WTC11 (cell line): ENCODE data around the gene SHTN1. TPM values are rescaled to one million over a fixed set of nuclear protein-coding genes. Genes with fewer than 3 reads are reported as not detected.

Experiments
- ATAC-seq: fragments of 200-7000 bp; cut with Tn5 transposase; 2 replicates; pipeline ENCODE4 v1.10.0; 2021; ENCODE audit warnings: mild to moderate bottlenecking, moderate library complexity
- CTCF ChIA-PET: fragments of 300-600 bp; sonication (Branson Sonifier 250); formaldehyde crosslinking; loops from one replicate; lab custom pipeline; 2021; ENCODE audit warnings: antibody characterized with exemption; lab: Charles Lee
- POLR2A ChIA-PET: fragments of 350-600 bp; sonication (Branson Sonifier 250); formaldehyde crosslinking; loops from one replicate; lab custom pipeline; 2021; ENCODE audit warnings: antibody characterized with exemption; lab: Charles Lee
- DNase-seq: peaks from one replicate; pipeline ENCODE4 v3.0.0; 2021; ENCODE audit warnings: low spot score
- H3K27ac Mint-ChIP-seq: 2 replicates; pipeline ENCODE4 v1.8.0; 2021; ENCODE audit warnings: mixed read lengths
- H3K27me3 Mint-ChIP-seq: 2 replicates; pipeline ENCODE4 v1.8.0; 2021; ENCODE audit warnings: low read depth, mild to moderate bottlenecking, moderate library complexity, mixed read lengths
- H3K36me3 Mint-ChIP-seq: 2 replicates; pipeline ENCODE4 v1.8.0; 2021; ENCODE audit warnings: mixed read lengths
- H3K4me1 Mint-ChIP-seq: 2 replicates; pipeline ENCODE4 v1.8.0; 2022; ENCODE audit warnings: mixed read lengths
- H3K4me3 Mint-ChIP-seq: 2 replicates; pipeline ENCODE4 v1.8.0; 2021; ENCODE audit warnings: mild to moderate bottlenecking, moderate library complexity, mixed read lengths
- H3K9me3 Mint-ChIP-seq: 2 replicates; pipeline ENCODE4 v1.8.0; 2021; ENCODE audit warnings: mixed read lengths
- AFF4 ChIP-seq: sonication (generic); formaldehyde crosslinking; IDR thresholded peaks from 2 replicates; pipeline ENCODE4 v1.8.1; 2023; ENCODE audit warnings: mild to moderate bottlenecking, missing genetic modification reagents, borderline replicate concordance
- ARID4B ChIP-seq: sonication (generic); formaldehyde crosslinking; IDR thresholded peaks from 2 replicates; pipeline ENCODE4 v1.8.0; 2023; ENCODE audit warnings: missing genetic modification reagents, mild to moderate bottlenecking, borderline replicate concordance
- CREB1 ChIP-seq: sonication (generic); formaldehyde crosslinking; IDR thresholded peaks from 2 replicates; pipeline ENCODE4 v1.8.0; 2023; ENCODE audit warnings: mild to moderate bottlenecking, missing genetic modification reagents
- E2F4 ChIP-seq: sonication (generic); formaldehyde crosslinking; IDR thresholded peaks from 2 replicates; pipeline ENCODE4 v1.8.1; 2022; ENCODE audit warnings: low read depth, mild to moderate bottlenecking, moderate library complexity, missing genetic modification reagents, borderline replicate concordance
- MXD4 ChIP-seq: fragments of 250-450 bp; sonication (Bioruptor Pico); IDR thresholded peaks from 2 replicates; pipeline ENCODE4 v1.8.0; 2021; ENCODE audit warnings: mild to moderate bottlenecking, moderate library complexity, borderline replicate concordance
- NFE2L1 ChIP-seq: sonication (generic); formaldehyde crosslinking; IDR thresholded peaks from 2 replicates; pipeline ENCODE4 v1.8.1; 2023; ENCODE audit warnings: missing genetic modification reagents
- SMAD3 ChIP-seq: sonication (generic); formaldehyde crosslinking; IDR thresholded peaks from 2 replicates; pipeline ENCODE4 v1.8.0; 2022; ENCODE audit warnings: missing genetic modification reagents, mild to moderate bottlenecking, borderline replicate concordance
- ZBTB21 ChIP-seq: sonication (generic); formaldehyde crosslinking; IDR thresholded peaks from 2 replicates; pipeline ENCODE4 v1.8.1; 2023; ENCODE audit warnings: mild to moderate bottlenecking, missing genetic modification reagents, borderline replicate concordance
- ZNF232 ChIP-seq: sonication (generic); formaldehyde crosslinking; IDR thresholded peaks from 2 replicates; pipeline ENCODE4 v1.8.0; 2022; ENCODE audit warnings: mild to moderate bottlenecking, missing genetic modification reagents
- total RNA-seq: library from RNA; stranded (reverse); gene quantifications from 3 replicates; pipeline ENCODE4 v1.2.3, GENCODE V29; 2021

SHTN1 gene
- total RNA-seq, 1 experiment from 2014 or later: 11.0 TPM

- ATAC-seq (no peak), DNase-seq (no peak)
- H3K4me3 Mint-ChIP-seq: no peak overlapping the region
- peaks cover 4% of the 10 kb centered on the region; the same call in 1 of the 2 replicates for H3K27me3 Mint-ChIP-seq
- peaks cover 50% of the 10 kb centered on the region for H3K4me1 Mint-ChIP-seq
- no peaks in the 10 kb centered on the region for H3K9me3 Mint-ChIP-seq
- POLR2A ChIA-PET: no interaction called here
- TF ChIP-seq AFF4 (no peak), CREB1 (CRISPR knock-in tag) (no peak), ZBTB21 (no peak), ZNF232 (CRISPR knock-in tag) (no peak), E2F4 (CRISPR knock-in tag) (no peak), ARID4B (CRISPR knock-in tag) (no peak), NFE2L1 (CRISPR knock-in tag) (no peak), MXD4 (CRISPR knock-in tag) (no peak), SMAD3 (no peak)
- no peaks in the 10 kb centered on the region for H3K36me3 Mint-ChIP-seq
- H3K27ac Mint-ChIP-seq: no peak overlapping the region
- CTCF ChIA-PET: no interaction called here
Observed at GRCh38 chr10:116831790-116832189, 173.2 kb downstream of the SHTN1 start.

Other genes with a start within 250 kb of the SHTN1 start
- gene ENO4, start 155.7 kb downstream of the SHTN1 start, total RNA-seq: 0.27 to 1.1 TPM (median 0.42 TPM) in 3 replicates
- gene VAX1, start 133.1 kb upstream of the SHTN1 start, total RNA-seq: 0.04 TPM in 1 of 3 replicates, not detected in the others
- not detected in 3 replicates for gene KCNK18, start 192.3 kb upstream of the SHTN1 start, total RNA-seq
- 5.9 to 7.1 TPM (median 7.1 TPM) in 3 replicates for gene SLC18A2, start 235.9 kb upstream of the SHTN1 start, total RNA-seq